Gastrocnemius medialis (tissue), 4 donors: Measurements from ENCODE around the gene PLAC1.

Experiments
- POLR2A ChIP-seq, 2 donors: fragments of 450-650 bp; IDR thresholded peaks; one replicate each; pipeline ENCODE4 v1.6.1; 2017; ENCODE audit warnings: antibody characterized with exemption in 2 of 2, mild to moderate bottlenecking in 2 of 2, moderate library complexity in 2 of 2
- TF ChIP-seq, protein P1 (sequence below), 5 experiments: fragments of 450-650 bp in 3 of 5; fragments of 200-600 bp in 2 of 5; sonication (generic) in 2 of 5; IDR thresholded peaks in 4 of 5; conservative IDR thresholded peaks in 1 of 5; 1 replicate in 4 of 5; 2 replicates in 1 of 5; pipeline ENCODE4 v1.5.1; 2016 to 2019; ENCODE audit warnings: antibody characterized with exemption in 5 of 5, mild to moderate bottlenecking in 3 of 5, moderate library complexity in 3 of 5

DNA sequence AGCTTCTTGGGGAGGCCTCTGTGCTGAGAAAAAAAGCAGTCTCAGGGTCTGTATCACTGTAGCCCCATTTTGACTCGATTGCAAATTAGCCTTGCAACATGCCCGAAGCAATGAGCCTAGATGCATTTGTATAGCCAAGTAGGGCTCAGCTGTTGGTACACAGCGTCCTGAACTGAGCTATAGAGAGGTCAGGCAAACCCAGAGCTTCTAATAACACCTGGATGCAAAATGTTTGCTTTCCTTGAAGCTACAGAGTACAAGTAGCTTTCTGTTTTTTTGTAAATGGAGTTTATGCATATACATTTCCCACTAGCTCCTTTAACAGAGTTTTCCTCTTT lies 87.8 kb downstream of the PLAC1 start:
- TF ChIP-seq, protein P1, sequence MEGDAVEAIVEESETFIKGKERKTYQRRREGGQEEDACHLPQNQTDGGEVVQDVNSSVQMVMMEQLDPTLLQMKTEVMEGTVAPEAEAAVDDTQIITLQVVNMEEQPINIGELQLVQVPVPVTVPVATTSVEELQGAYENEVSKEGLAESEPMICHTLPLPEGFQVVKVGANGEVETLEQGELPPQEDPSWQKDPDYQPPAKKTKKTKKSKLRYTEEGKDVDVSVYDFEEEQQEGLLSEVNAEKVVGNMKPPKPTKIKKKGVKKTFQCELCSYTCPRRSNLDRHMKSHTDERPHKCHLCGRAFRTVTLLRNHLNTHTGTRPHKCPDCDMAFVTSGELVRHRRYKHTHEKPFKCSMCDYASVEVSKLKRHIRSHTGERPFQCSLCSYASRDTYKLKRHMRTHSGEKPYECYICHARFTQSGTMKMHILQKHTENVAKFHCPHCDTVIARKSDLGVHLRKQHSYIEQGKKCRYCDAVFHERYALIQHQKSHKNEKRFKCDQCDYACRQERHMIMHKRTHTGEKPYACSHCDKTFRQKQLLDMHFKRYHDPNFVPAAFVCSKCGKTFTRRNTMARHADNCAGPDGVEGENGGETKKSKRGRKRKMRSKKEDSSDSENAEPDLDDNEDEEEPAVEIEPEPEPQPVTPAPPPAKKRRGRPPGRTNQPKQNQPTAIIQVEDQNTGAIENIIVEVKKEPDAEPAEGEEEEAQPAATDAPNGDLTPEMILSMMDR (IDR thresholded peaks at IDR 0.05 in 4 of 5, conservative IDR thresholded peaks at IDR 0.05 in 1 of 5), result no peak
- no peak for TF ChIP-seq POLR2A (IDR thresholded peaks at IDR 0.05)
